T-helper 1 cell treated with Interleukin-12 subunit alpha and Interleukin-12 subunit beta and Interleukin-4 antibody, amounts not matched to agents 30 μg/mL and 1 μg/mL, for 36 hours (primary cell): Measurements from ENCODE around the gene TASOR.
"Not testable (repeated sequence)": the region's sequence is repeated elsewhere in the genome, so short reads cannot be mapped to it uniquely, and the experiment has no call there.

Source experiments
- H3K27ac Mint-ChIP-seq: one replicate; pipeline ENCODE4 v1.8.0; 2021; ENCODE audit warnings: mild to moderate bottlenecking, mixed read lengths
- H3K27me3 Mint-ChIP-seq: one replicate; pipeline ENCODE4 v1.8.0; 2021; ENCODE audit warnings: low read depth, mixed read lengths
- H3K36me3 Mint-ChIP-seq: one replicate; pipeline ENCODE4 v1.8.0; 2021; ENCODE audit warnings: low read depth, mixed read lengths
- H3K4me1 Mint-ChIP-seq: one replicate; pipeline ENCODE4 v1.8.0; 2021; ENCODE audit warnings: low read depth, mixed read lengths
- H3K4me3 Mint-ChIP-seq: one replicate; pipeline ENCODE4 v1.8.0; 2021; ENCODE audit warnings: mild to moderate bottlenecking, moderate library complexity, mixed read lengths
- H3K9me3 Mint-ChIP-seq: one replicate; pipeline ENCODE4 v1.8.0; 2021; ENCODE audit warnings: mixed read lengths

The TASOR gene, protein sequence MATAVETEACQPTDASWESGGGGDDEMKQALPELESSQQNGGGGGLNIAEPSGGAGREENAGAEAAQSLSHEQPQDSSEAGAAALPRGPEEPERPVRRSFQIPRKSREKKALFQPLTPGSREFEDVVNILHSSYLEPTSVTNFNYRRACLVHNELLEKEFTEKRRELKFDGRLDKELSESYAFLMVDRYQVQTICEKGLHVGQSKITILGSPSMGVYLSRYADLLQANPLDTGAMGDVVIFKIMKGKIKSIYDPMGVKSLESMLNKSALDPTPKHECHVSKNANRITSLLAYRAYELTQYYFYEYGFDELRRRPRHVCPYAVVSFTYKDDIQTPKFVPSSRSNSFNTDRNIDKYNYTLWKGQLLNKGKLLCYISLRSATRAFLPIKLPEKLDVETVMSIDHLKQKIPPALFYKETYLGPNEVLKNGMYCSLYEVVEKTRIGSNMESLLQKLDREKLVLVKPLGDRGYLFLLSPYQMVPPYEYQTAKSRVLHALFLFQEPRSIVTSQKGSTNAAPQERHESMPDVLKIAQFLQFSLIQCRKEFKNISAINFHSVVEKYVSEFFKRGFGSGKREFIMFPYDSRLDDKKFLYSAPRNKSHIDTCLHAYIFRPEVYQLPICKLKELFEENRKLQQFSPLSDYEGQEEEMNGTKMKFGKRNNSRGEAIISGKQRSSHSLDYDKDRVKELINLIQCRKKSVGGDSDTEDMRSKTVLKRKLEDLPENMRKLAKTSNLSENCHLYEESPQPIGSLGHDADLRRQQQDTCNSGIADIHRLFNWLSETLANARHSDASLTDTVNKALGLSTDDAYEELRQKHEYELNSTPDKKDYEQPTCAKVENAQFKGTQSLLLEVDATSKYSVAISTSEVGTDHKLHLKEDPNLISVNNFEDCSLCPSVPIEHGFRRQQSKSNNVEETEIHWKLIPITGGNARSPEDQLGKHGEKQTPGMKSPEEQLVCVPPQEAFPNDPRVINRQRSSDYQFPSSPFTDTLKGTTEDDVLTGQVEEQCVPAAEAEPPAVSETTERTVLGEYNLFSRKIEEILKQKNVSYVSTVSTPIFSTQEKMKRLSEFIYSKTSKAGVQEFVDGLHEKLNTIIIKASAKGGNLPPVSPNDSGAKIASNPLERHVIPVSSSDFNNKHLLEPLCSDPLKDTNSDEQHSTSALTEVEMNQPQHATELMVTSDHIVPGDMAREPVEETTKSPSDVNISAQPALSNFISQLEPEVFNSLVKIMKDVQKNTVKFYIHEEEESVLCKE (N-terminal part only)

GRCh38 chr3:56683122-56683817 is at the start of gene TASOR:
Gene TASOR, minus strand, starts transcription at chr3:56683265. Its CDS starts 259 bp downstream, at chr3:56683006.
- H3K27me3 Mint-ChIP-seq, result no peaks in the 10 kb centered on the region
- H3K36me3 Mint-ChIP-seq, result peaks cover 36% of the 10 kb centered on the region
- peak within 1 kb of the TSS; percentile 96 for H3K27ac Mint-ChIP-seq
- H3K4me1 Mint-ChIP-seq, result peaks cover 27% of the 10 kb centered on the region
- H3K4me3 Mint-ChIP-seq, result peak within 1 kb of the TSS; percentile 95
- H3K9me3 Mint-ChIP-seq, result peaks cover 9% of the 10 kb centered on the region

GRCh38 chr3:56732109-56732508 is 49.0 kb upstream of the TASOR start:
- Mint-ChIP-seq H3K27ac (peak overlapping the region; percentile 74), H3K4me3 (no peak overlapping the region), H3K9me3 (no peaks in the 10 kb centered on the region), H3K27me3 (no peaks in the 10 kb centered on the region), H3K4me1 (peaks cover 53% of the 10 kb centered on the region), H3K36me3 (peaks cover 75% of the 10 kb centered on the region)

DNA sequence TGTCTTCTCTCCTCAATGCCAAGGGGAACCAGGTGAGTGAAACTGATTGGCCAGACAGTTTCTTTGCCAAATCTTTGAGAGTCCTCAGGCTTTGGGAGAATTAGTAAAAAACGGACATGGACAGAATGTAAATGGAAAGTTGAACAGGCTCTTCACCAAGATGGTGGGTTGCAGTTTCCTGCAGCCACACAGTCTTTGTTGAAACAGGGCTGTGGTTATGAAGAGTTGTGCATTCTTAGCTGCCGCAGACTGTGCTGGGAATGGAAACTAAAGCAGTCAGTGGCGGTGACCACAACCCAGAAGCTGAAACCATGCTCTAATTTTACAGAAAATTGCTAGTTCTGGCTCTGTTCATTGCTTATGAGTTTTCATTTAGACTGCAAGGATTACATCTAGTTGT is 42.1 kb upstream of the TASOR start:
- Mint-ChIP-seq H3K4me1 (peaks cover 67% of the 10 kb centered on the region), H3K4me3 (peak overlapping the region; percentile 74), H3K27me3 (no peaks in the 10 kb centered on the region), H3K27ac (peak overlapping the region; percentile 92), H3K9me3 (no peaks in the 10 kb centered on the region), H3K36me3 (peaks cover 76% of the 10 kb centered on the region)

- Mint-ChIP-seq H3K27ac (peak overlapping the region; percentile 92), H3K27me3 (no peaks in the 10 kb centered on the region), H3K4me3 (peak overlapping the region; percentile 74), H3K36me3 (peaks cover 76% of the 10 kb centered on the region), H3K9me3 (no peaks in the 10 kb centered on the region), H3K4me1 (peaks cover 69% of the 10 kb centered on the region)
These were observed 41.6 kb upstream of the TASOR start for GRCh38 chr3:56724676-56725075.

DNA sequence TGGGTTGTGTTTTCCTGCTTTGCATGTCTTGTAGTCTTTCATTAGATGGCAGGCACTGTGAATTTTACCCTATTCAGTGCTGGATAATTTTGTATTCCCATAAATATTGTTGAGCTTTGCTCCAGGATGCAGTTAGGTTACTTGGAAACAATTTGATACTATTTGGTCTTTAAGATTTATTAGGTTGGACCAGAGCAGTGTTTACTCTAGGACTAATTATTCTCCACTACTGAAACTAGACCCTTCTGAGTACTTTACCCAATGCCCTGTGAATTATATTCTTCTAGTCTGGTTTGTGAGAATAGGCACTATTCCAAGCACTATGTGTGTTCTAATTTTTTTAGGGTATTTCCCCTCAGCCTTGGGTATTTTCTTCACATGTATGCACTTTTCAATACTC is 37.8 kb upstream of the TASOR start:
- peaks cover 46% of the 10 kb centered on the region for H3K4me1 Mint-ChIP-seq
- H3K36me3 Mint-ChIP-seq, result peaks cover 57% of the 10 kb centered on the region
- H3K9me3 Mint-ChIP-seq, result peaks cover 6% of the 10 kb centered on the region
- no peak overlapping the region for H3K4me3 Mint-ChIP-seq
- peak overlapping the region; percentile 21 for H3K27ac Mint-ChIP-seq
- no peaks in the 10 kb centered on the region for H3K27me3 Mint-ChIP-seq

GRCh38 chr3:56718809-56719208 is 35.7 kb upstream of the TASOR start:
- Mint-ChIP-seq H3K36me3 (peaks cover 42% of the 10 kb centered on the region), H3K9me3 (peaks cover 13% of the 10 kb centered on the region), H3K4me1 (peaks cover 33% of the 10 kb centered on the region)
- not testable (repeated sequence) for H3K27me3 Mint-ChIP-seq, H3K4me3 Mint-ChIP-seq, H3K27ac Mint-ChIP-seq

DNA sequence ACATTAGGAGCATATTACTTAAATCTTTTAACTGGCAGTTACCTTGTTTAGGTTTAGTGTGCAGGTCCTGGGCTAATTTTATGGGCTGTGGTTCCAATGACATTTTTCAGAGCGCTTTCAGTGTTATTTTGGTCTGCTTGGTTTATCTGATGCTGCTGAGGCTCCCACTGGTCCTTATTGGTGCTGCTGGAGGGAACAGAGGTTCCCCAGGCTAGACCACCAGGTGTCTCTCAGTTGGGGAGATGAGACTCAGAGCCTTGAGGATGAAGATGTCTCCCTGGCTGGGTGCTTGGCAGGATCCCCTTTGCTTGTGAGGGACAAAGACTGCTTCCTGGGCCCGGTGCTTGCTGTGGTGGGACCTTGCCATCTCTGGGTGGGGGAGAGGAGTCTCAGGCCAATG is 28.3 kb upstream of the TASOR start:
- peaks cover 3% of the 10 kb centered on the region for H3K36me3 Mint-ChIP-seq
- no peak overlapping the region for H3K27ac Mint-ChIP-seq
- peaks cover 9% of the 10 kb centered on the region for H3K4me1 Mint-ChIP-seq
- no peak overlapping the region for H3K4me3 Mint-ChIP-seq
- H3K27me3 Mint-ChIP-seq, result no peaks in the 10 kb centered on the region
- H3K9me3 Mint-ChIP-seq, result peaks cover 9% of the 10 kb centered on the region

GRCh38 chr3:56707412-56707811 is 24.3 kb upstream of the TASOR start:
- not testable (repeated sequence) for H3K36me3 Mint-ChIP-seq, H3K27me3 Mint-ChIP-seq, H3K9me3 Mint-ChIP-seq, H3K4me3 Mint-ChIP-seq, H3K27ac Mint-ChIP-seq
- peaks cover 20% of the 10 kb centered on the region for H3K4me1 Mint-ChIP-seq

DNA sequence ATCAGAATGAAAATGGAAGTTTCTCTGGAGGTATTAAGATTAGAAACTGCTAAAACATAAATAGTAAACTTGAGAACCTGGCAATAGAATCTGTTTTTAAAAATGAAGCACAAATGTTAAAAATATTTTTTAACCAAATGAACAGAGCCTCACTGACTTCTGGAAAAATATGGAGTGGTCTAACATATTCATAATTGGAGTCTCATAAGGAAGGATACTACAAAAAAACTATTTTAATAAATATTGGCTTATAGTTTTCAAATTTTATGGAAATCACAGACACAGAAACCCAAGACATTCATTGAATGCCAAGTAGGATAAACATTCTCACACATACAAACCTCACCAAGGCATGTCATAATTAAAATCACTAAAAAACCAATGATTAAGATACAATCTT is 23.6 kb upstream of the TASOR start:
- H3K27ac Mint-ChIP-seq, result no peak overlapping the region
- no peaks in the 10 kb centered on the region for H3K27me3 Mint-ChIP-seq

GRCh38 chr3:56704706-56705105 is 21.6 kb upstream of the TASOR start:
- no peaks in the 10 kb centered on the region for H3K27me3 Mint-ChIP-seq
- no peak overlapping the region for H3K4me3 Mint-ChIP-seq
- H3K4me1 Mint-ChIP-seq, result peaks cover 18% of the 10 kb centered on the region
- H3K36me3 Mint-ChIP-seq, result no peaks in the 10 kb centered on the region
- H3K27ac Mint-ChIP-seq, result peak overlapping the region; percentile 46
- no peaks in the 10 kb centered on the region for H3K9me3 Mint-ChIP-seq

More for the DNA sequence above, 23.6 kb upstream of the TASOR start:
- Mint-ChIP-seq H3K4me3 (no peak overlapping the region), H3K36me3 (no peaks in the 10 kb centered on the region), H3K9me3 (no peaks in the 10 kb centered on the region), H3K4me1 (peaks cover 22% of the 10 kb centered on the region)

GRCh38 chr3:56702490-56703315 is 19.6 kb upstream of the TASOR start:
- peaks cover 16% of the 10 kb centered on the region for H3K4me1 Mint-ChIP-seq
- H3K4me3 Mint-ChIP-seq, result no peak overlapping the region
- no peaks in the 10 kb centered on the region for H3K27me3 Mint-ChIP-seq
- H3K9me3 Mint-ChIP-seq, result no peaks in the 10 kb centered on the region
- H3K27ac Mint-ChIP-seq, result no peak overlapping the region
- no peaks in the 10 kb centered on the region for H3K36me3 Mint-ChIP-seq

DNA sequence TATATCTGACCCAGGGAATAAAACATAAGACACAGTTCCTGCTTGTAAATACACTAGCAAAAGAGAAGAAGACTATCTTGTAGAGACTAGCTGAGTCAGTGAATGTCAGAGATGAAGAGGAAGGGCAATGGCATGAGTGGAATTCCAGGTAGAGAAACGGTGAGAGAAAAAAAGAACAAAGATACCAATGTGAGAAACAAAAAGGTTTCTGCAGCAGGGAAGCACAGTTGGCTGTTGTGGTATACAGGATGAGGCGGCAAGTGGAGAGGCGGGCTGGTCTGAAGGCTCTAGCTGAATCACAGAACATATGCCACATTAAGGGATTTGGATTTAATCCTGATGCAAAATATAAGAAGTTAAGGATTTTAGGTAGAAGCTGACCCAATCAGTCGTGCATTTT is 17.1 kb upstream of the TASOR start:
- Mint-ChIP-seq H3K27me3 (no peaks in the 10 kb centered on the region), H3K4me3 (no peak overlapping the region), H3K4me1 (peaks cover 23% of the 10 kb centered on the region), H3K9me3 (no peaks in the 10 kb centered on the region), H3K36me3 (no peaks in the 10 kb centered on the region), H3K27ac (no peak overlapping the region)
